H1 (cell line): ENCODE results near the gene PEX3.

ENCODE experiments used
- ATF3 ChIP-seq: IDR thresholded peaks from 2 replicates; pipeline ENCODE4 v1.6.1; 2011; ENCODE audit warnings: low read depth, mild to moderate bottlenecking, low read length; ENCODE audit not compliant: insufficient read depth
- CTCF ChIP-seq, 3 experiments: IDR thresholded peaks; 1 replicate in 2 of 3; 2 replicates in 1 of 3; pipeline versions ENCODE4 v1.5.1 to v1.6.1; 2011; ENCODE audit warnings: low read length in 3 of 3, mild to moderate bottlenecking in 3 of 3, inconsistent platforms in 2 of 3, low read depth in 1 of 3, moderate library complexity in 1 of 3; ENCODE audit not compliant: insufficient read depth in 1 of 3; ENCODE audit errors: control extremely low read depth in 1 of 3
- EGR1 ChIP-seq: IDR thresholded peaks from 2 replicates; pipeline ENCODE4 v1.6.1; 2011; ENCODE audit warnings: low read depth, low read length, borderline replicate concordance
- HDAC2 ChIP-seq, 2 experiments: fragments of 300-600 bp in 1 of 2; sonication (generic) in 1 of 2; IDR thresholded peaks; 2 replicates each; pipeline ENCODE4 v1.6.1; 2011 to 2012; ENCODE audit warnings: low read depth in 2 of 2, low read length in 2 of 2, mild to moderate bottlenecking in 2 of 2, moderate library complexity in 2 of 2, borderline replicate concordance in 1 of 2, inconsistent platforms in 1 of 2
- KDM1A ChIP-seq: fragments of 200-600, 300-600 bp; sonication (generic); IDR thresholded peaks from 2 replicates; pipeline ENCODE4 v1.7.1; 2016; ENCODE audit warnings: mild to moderate bottlenecking, low read length, borderline replicate concordance
- MAX ChIP-seq: IDR thresholded peaks from 2 replicates; pipeline ENCODE4 v1.6.1; 2012; ENCODE audit warnings: inconsistent platforms
- POLR2AphosphoS5 ChIP-seq: IDR thresholded peaks from 2 replicates; pipeline ENCODE4 v1.6.1; 2011; ENCODE audit warnings: low read depth, low read length
- SP1 ChIP-seq: IDR thresholded peaks from 2 replicates; pipeline ENCODE4 v1.6.1; 2011; ENCODE audit warnings: low read depth, low read length

- TF ChIP-seq HDAC2 (IDR thresholded peaks at IDR 0.05; ENCODE audit: borderline replicate concordance in 1 of 2, low read depth in 2 of 2, low read length in 2 of 2) (no peak), CTCF (IDR thresholded peaks at IDR 0.05; ENCODE audit: control extremely low read depth in 1 of 3, insufficient read depth in 1 of 3, low read depth in 1 of 3, low read length in 3 of 3) (peak; percentile 30 to 83 (median 49); a peak in 3 of 4 replicates), MAX (no peak; the same call in 1 of the 2 replicates), SP1 (no peak), EGR1 (no peak), POLR2AphosphoS5 (no peak), ATF3 (no peak), KDM1A (no peak)
Observed at GRCh38 chr6:143539734-143540133, 89.1 kb downstream of the PEX3 start.
